ENCODE data around the gene DLG1.

DNA sequence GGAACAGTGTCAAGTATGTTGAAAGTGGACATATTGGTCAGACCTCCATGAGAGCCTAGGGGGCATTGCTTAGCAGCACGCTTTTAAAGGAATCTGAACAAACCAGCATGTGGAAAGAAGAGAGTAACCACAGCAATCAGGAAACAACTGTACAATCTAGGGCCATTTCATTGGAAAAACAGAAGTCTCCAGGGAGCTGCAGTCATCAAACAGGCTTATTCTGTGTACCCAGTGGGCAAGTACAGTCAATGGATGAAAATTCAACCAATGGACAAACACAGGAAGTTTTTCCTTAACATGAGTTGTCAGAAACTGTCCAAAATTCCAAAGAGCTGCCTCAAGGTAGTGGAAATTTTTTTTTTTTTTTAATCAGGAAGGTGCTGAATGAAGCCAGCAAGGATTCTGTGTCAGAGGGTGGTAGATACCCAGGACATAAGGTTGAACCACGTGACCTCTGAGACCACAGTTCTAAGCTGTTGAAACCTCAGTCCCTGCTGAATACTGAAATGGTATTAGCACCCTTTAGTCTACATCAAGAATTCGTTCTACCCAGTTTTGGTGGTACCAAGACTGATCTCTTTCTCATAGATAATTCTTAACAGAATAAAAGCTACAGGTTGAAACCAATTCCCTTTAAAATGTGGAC is 4.4 kb upstream of the DLG1 start:
- no peak for TF ChIP-seq EZH2 (IDR thresholded peaks at IDR 0.05)
- TF ChIP-seq, protein P1, sequence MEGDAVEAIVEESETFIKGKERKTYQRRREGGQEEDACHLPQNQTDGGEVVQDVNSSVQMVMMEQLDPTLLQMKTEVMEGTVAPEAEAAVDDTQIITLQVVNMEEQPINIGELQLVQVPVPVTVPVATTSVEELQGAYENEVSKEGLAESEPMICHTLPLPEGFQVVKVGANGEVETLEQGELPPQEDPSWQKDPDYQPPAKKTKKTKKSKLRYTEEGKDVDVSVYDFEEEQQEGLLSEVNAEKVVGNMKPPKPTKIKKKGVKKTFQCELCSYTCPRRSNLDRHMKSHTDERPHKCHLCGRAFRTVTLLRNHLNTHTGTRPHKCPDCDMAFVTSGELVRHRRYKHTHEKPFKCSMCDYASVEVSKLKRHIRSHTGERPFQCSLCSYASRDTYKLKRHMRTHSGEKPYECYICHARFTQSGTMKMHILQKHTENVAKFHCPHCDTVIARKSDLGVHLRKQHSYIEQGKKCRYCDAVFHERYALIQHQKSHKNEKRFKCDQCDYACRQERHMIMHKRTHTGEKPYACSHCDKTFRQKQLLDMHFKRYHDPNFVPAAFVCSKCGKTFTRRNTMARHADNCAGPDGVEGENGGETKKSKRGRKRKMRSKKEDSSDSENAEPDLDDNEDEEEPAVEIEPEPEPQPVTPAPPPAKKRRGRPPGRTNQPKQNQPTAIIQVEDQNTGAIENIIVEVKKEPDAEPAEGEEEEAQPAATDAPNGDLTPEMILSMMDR (IDR thresholded peaks at IDR 0.05): no peak

All from neural progenitor cell (in vitro differentiated cells).